D721Med (cell line): ENCODE data around the gene ANTXRL.
"Not testable (repeated sequence)": the region's sequence is repeated elsewhere in the genome, so short reads cannot be mapped to it uniquely, and the experiment has no call there.

ENCODE experiments used
- DNase-seq: peaks from one replicate; pipeline ENCODE4 v3.0.0; 2011; ENCODE audit warnings: low spot score; ENCODE audit not compliant: insufficient read length
- FAIRE-seq: peaks from 2 replicates; lab custom pipeline; 2011; peaks lifted over from hg19 to GRCh38; lab: Jason Lieb, UNC
- CTCF ChIP-seq: IDR thresholded peaks from 2 replicates; pipeline ENCODE4 v1.5.1; 2012; ENCODE audit warnings: mild to moderate bottlenecking, control low read depth; ENCODE audit not compliant: insufficient read depth; ENCODE audit errors: missing control alignments

The ANTXRL gene

GRCh38 chr10:46328853-46329689 lies 42.3 kb downstream of the ANTXRL start:
- no peak for FAIRE-seq
- no peak for DNase-seq
- no peak for TF ChIP-seq CTCF

- DNase-seq: no peak
- FAIRE-seq: no peak
- TF ChIP-seq CTCF: no peak
Observed at GRCh38 chr10:46329690-46330016, 42.9 kb downstream of the ANTXRL start.

- TF ChIP-seq CTCF: no peak
- FAIRE-seq (no peak), DNase-seq (no peak)
Observed at GRCh38 chr10:46330894-46331293, 44.1 kb downstream of the ANTXRL start.

GRCh38 chr10:46365484-46365883 lies 78.7 kb downstream of the ANTXRL start:
- FAIRE-seq, DNase-seq: not testable (repeated sequence)

- DNase-seq, FAIRE-seq: not testable (repeated sequence)
Observed at GRCh38 chr10:46367209-46367608, 80.4 kb downstream of the ANTXRL start.

- not testable (repeated sequence) for DNase-seq, FAIRE-seq
Observed at GRCh38 chr10:46367666-46368240, 81.0 kb downstream of the ANTXRL start.

GRCh38 chr10:46368956-46369355 lies 82.2 kb downstream of the ANTXRL start:
- not testable (repeated sequence) for FAIRE-seq

GRCh38 chr10:46374410-46374809 lies 87.6 kb downstream of the ANTXRL start:
- FAIRE-seq, DNase-seq: not testable (repeated sequence)

More at GRCh38 chr10:46368956-46369355, 82.2 kb downstream of the ANTXRL start:
- not testable (repeated sequence) for DNase-seq

GRCh38 chr10:46375406-46375805 lies 88.6 kb downstream of the ANTXRL start, which contains the start of gene ANXA8L1:
Gene ANXA8L1, plus strand, starts transcription at chr10:46375776. Its CDS starts 76 bp downstream, at chr10:46375852.
- FAIRE-seq, DNase-seq: not testable (repeated sequence)

GRCh38 chr10:46377022-46377421 lies 90.2 kb downstream of the ANTXRL start:
- DNase-seq, FAIRE-seq: not testable (repeated sequence)

- FAIRE-seq, DNase-seq: not testable (repeated sequence)
Observed at GRCh38 chr10:46377651-46378050, 90.9 kb downstream of the ANTXRL start.

GRCh38 chr10:46378108-46378507 lies 91.3 kb downstream of the ANTXRL start:
- FAIRE-seq: not testable (repeated sequence)

GRCh38 chr10:46379233-46379848 lies 92.5 kb downstream of the ANTXRL start:
- not testable (repeated sequence) for DNase-seq, FAIRE-seq

More at GRCh38 chr10:46378108-46378507, 91.3 kb downstream of the ANTXRL start:
- DNase-seq: not testable (repeated sequence)
